Anterior cingulate cortex (tissue), 58 donors: ENCODE results near the gene ZNRF3.

Experiments used
- DNase-seq, 58 donors: peaks; one replicate each; lab custom pipeline; 2025; lab: John Stamatoyannopoulos, UW

The ZNRF3 gene

GRCh38 chr22:28949788-28950187 lies 66.4 kb downstream of the ZNRF3 start:
- no peak for DNase-seq

- no peak for DNase-seq
Observed at GRCh38 chr22:28950617-28951411, 67.4 kb downstream of the ZNRF3 start.

- DNase-seq = no peak
Observed at GRCh38 chr22:28951530-28951929, 68.2 kb downstream of the ZNRF3 start.

GRCh38 chr22:28951969-28952521 lies 68.7 kb downstream of the ZNRF3 start:
- peak in 5 of 58 donors; percentile 6 to 18 (median 14) for DNase-seq

GRCh38 chr22:28952857-28953256 lies 69.5 kb downstream of the ZNRF3 start:
- DNase-seq = no peak

- DNase-seq = no peak
Observed at GRCh38 chr22:28953403-28953802, 70.0 kb downstream of the ZNRF3 start.

- no peak for DNase-seq
Observed at GRCh38 chr22:28953976-28954880, 70.9 kb downstream of the ZNRF3 start.

- no peak for DNase-seq
Observed at GRCh38 chr22:28955817-28956216, 72.4 kb downstream of the ZNRF3 start.

- no peak for DNase-seq
Observed at GRCh38 chr22:28956506-28956905, 73.1 kb downstream of the ZNRF3 start.

- DNase-seq = peak in 12 of 58 donors; percentile 10 to 78 (median 39)
Observed at GRCh38 chr22:28958611-28959010, 75.2 kb downstream of the ZNRF3 start.

GRCh38 chr22:28962042-28962554 lies 78.7 kb downstream of the ZNRF3 start:
- no peak for DNase-seq

GRCh38 chr22:28963362-28963761 lies 80.0 kb downstream of the ZNRF3 start:
- no peak for DNase-seq

GRCh38 chr22:28967163-28967665 lies 83.8 kb downstream of the ZNRF3 start:
- DNase-seq = no peak

GRCh38 chr22:28967969-28968368 lies 84.6 kb downstream of the ZNRF3 start:
- no peak for DNase-seq

- DNase-seq = no peak
Observed at GRCh38 chr22:28969401-28970168, 86.2 kb downstream of the ZNRF3 start.

GRCh38 chr22:28973352-28973751 lies 90.0 kb downstream of the ZNRF3 start:
- no peak for DNase-seq

GRCh38 chr22:28977060-28977459 lies 93.7 kb downstream of the ZNRF3 start:
- peak in 4 of 58 donors; percentile 9 to 17 (median 14) for DNase-seq

GRCh38 chr22:28977481-28977971 lies 94.2 kb downstream of the ZNRF3 start:
- DNase-seq = no peak

GRCh38 chr22:28978158-28978557 lies 94.8 kb downstream of the ZNRF3 start:
- DNase-seq = peak in 13 of 58 donors; percentile 3 to 39 (median 17)
